Hepatocyte (in vitro differentiated cells): ENCODE measurements around the gene DTD1. TPM values are rescaled to one million over a fixed set of nuclear protein-coding genes. Genes with fewer than 3 reads are reported as not detected.
A peak's percentile ranks its signal among the peaks of the same experiment; 100 is the strongest.

Source experiments
- DNase-seq: peaks from one replicate; pipeline ENCODE4 v3.0.0-alpha.2; 2016; ENCODE audit warnings: low spot score
- H2AFZ ChIP-seq: fragments of 200-600 bp; sonication (generic); 2 replicates; pipeline ENCODE4 v1.6.0; 2016; ENCODE audit warnings: antibody characterized with exemption, mild to moderate bottlenecking
- H3K27ac ChIP-seq: fragments of 200-600 bp; sonication (generic); 2 replicates; pipeline ENCODE4 v1.5.1; 2016; ENCODE audit warnings: mild to moderate bottlenecking
- H3K27me3 ChIP-seq: fragments of 200-600 bp; sonication (generic); 2 replicates; pipeline ENCODE4 v1.6.1; 2016
- H3K36me3 ChIP-seq: fragments of 200-600 bp; sonication (generic); replicated peaks from 2 replicates; pipeline ENCODE4 v1.5.1; 2016; ENCODE audit warnings: low read depth; ENCODE audit not compliant: insufficient read depth
- H3K4me1 ChIP-seq: fragments of 200-600 bp; sonication (generic); 2 replicates; pipeline ENCODE4 v1.5.1; 2016; ENCODE audit warnings: mild to moderate bottlenecking, moderate library complexity; ENCODE audit not compliant: insufficient read depth
- H3K4me2 ChIP-seq: fragments of 200-600 bp; sonication (generic); 2 replicates; pipeline ENCODE4 v1.6.0; 2016
- H3K4me3 ChIP-seq: fragments of 200-600 bp; sonication (generic); 2 replicates; pipeline ENCODE4 v1.5.1; 2016; ENCODE audit warnings: mild to moderate bottlenecking
- H3K79me2 ChIP-seq: fragments of 200-600 bp; sonication (generic); 2 replicates; pipeline ENCODE4 v1.6.0; 2017; ENCODE audit warnings: mild to moderate bottlenecking
- H3K9me2 ChIP-seq: fragments of 200-600 bp; sonication (generic); replicated peaks from 2 replicates; pipeline ENCODE4 v1.6.0; 2017; ENCODE audit warnings: mild to moderate bottlenecking; ENCODE audit not compliant: insufficient read depth
- H3K9me3 ChIP-seq: fragments of 200-600 bp; sonication (generic); 2 replicates; pipeline ENCODE4 v1.5.1; 2016; ENCODE audit warnings: low read depth, mild to moderate bottlenecking
- H4K20me1 ChIP-seq: fragments of 200-600 bp; sonication (generic); 2 replicates; pipeline ENCODE4 v1.6.0; 2016; ENCODE audit warnings: mild to moderate bottlenecking; ENCODE audit not compliant: insufficient read depth, poor library complexity, severe bottlenecking
- CTCF ChIP-seq: fragments of 200-600 bp; sonication (generic); IDR thresholded peaks from 2 replicates; pipeline ENCODE4 v1.5.1; 2016; ENCODE audit warnings: antibody characterized with exemption, mild to moderate bottlenecking; ENCODE audit not compliant: poor library complexity
- EZH2 ChIP-seq: fragments of 200-600 bp; sonication (generic); IDR thresholded peaks from 2 replicates; pipeline ENCODE4 v1.6.1; 2016; ENCODE audit warnings: antibody characterized with exemption, mild to moderate bottlenecking, borderline replicate concordance
- EZH2phosphoT487 ChIP-seq: fragments of 200-600 bp; sonication (generic); IDR thresholded peaks from one replicate; pipeline ENCODE4 v1.6.1; 2018; ENCODE audit warnings: antibody characterized with exemption, mild to moderate bottlenecking, low read depth, moderate library complexity; ENCODE audit not compliant: unreplicated experiment, severe bottlenecking
- WGBS: methylation state at CpG from one replicate; pipeline ENCODE4 v1.1.6; 2016; ENCODE audit warnings: low lambda C conversion rate; ENCODE audit errors: missing lambda C conversion rate; 5-methylcytosine and 5-hydroxymethylcytosine counted together
- polyA plus RNA-seq: library from polyadenylated mRNA; unstranded; fragments of >200 nt; fragmentation: Nextera tagmentation; extraction: Ambion mirVana; gene quantifications from 2 replicates; pipeline ENCODE4 v1.2.1, GENCODE V29; 2016
- total RNA-seq: library from RNA; depleted of rRNA; stranded (reverse); fragments of >200 nt; gene quantifications from 2 replicates; pipeline ENCODE4 v1.2.3, GENCODE V29; 2014

The DTD1 gene
- total and polyA plus RNA-seq, 2 experiments from 2014 or later = 30.1 to 40.1 TPM

DNA sequence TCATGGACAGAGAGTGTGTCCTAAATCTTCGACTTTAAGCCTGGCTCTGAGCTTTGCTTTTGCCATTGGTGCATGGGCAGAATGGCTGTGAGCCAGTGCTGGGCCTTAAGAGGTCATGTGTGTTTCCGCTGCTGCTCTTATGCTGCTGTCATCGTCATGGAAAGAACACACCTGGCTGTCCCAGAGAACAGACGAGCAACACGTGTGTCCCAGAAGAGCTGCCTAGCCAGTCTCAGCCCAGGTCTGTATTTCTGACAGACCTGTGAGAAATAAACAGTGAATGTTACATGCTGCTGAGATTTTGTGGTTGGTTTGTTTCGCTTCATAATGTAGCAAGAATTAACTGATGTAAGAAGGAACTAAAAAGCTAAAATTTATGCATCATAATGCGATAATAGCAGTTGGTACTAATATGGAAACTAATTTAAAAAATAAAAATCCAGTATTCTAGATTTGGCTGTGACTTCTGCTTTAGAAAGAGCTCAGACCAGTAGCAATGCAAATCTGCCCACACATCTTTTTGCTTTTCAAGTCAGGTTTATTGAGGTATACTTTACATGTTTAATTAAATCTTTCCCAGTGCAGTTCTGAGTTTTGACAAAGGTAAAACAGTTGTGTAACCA is 214.3 kb downstream of the DTD1 start:
- 86% methylated on average over 7 of the region's 7 CpGs for WGBS
- no peak for DNase-seq
- Histone ChIP-seq H3K36me3 (no peaks in the 10 kb centered on the region), H3K4me3 (no peak overlapping the region), H2AFZ (no peak overlapping the region), H3K4me2 (no peak overlapping the region), H3K9me2 (no peaks in the 10 kb centered on the region), H3K9me3 (no peaks in the 10 kb centered on the region), H3K27me3 (no peaks in the 10 kb centered on the region), H3K4me1 (no peaks in the 10 kb centered on the region), H4K20me1 (no peaks in the 10 kb centered on the region), H3K79me2 (no peaks in the 10 kb centered on the region), H3K27ac (no peak overlapping the region)
- TF ChIP-seq CTCF (no peak), EZH2phosphoT487 (no peak), EZH2 (no peak)

DNA sequence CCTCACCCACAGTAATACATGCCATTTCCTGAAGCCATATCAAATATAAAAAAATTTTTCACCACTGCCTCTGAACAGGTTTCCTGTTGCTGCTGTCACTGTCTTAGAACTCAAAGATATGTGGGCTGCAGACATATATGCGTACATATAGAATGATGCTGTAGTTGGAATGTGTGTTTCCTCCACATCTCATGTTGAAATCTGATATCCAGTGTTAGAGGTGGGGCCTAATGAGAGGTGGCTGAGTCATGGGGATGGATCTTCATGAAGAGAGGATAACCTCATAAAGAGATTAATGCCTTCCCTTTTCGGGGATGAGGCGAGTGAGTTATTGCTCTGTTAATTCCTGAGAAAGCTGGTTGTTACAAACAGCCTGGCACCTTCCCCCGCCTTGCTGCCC is 218.0 kb downstream of the DTD1 start:
- H3K9me3 ChIP-seq = no peaks in the 10 kb centered on the region
- no peaks in the 10 kb centered on the region for H3K9me2 ChIP-seq
- no peak for TF ChIP-seq EZH2
- no peak for TF ChIP-seq CTCF
- no peak for TF ChIP-seq EZH2phosphoT487
- no peak overlapping the region for H3K27ac ChIP-seq
- no peaks in the 10 kb centered on the region for H3K36me3 ChIP-seq
- H4K20me1 ChIP-seq = no peaks in the 10 kb centered on the region
- no peak overlapping the region for H3K4me3 ChIP-seq
- WGBS = 53% methylated on average over 4 of the region's 4 CpGs
- H3K27me3 ChIP-seq = no peaks in the 10 kb centered on the region
- no peaks in the 10 kb centered on the region for H3K79me2 ChIP-seq
- no peaks in the 10 kb centered on the region for H3K4me1 ChIP-seq
- no peak overlapping the region for H2AFZ ChIP-seq
- DNase-seq = peak; percentile 13
- H3K4me2 ChIP-seq = no peak overlapping the region

DNA sequence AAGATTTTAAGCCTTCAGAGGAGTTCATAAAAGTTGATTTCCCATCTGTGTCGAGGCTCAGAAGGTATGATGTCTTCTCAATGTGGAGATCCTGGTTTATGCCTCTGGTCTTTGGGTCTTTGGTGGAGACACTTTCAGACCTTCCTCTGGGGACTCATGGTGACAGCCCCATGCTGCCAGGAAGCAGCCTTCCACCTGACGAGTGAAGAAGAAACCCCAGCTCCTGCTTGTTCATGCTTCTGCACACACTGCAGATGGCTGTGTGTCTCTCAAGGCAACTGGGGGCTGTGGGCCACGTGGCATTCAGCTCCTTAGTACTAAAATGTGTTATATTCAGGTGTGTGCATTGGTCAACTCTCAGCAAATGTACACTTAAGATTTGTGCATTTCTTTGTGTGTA is 220.9 kb downstream of the DTD1 start:
- no peaks in the 10 kb centered on the region for H4K20me1 ChIP-seq
- H3K36me3 ChIP-seq = no peaks in the 10 kb centered on the region
- no peak overlapping the region for H3K27ac ChIP-seq
- H3K9me3 ChIP-seq = no peaks in the 10 kb centered on the region
- 56% methylated on average over 3 of the region's 3 CpGs for WGBS
- H3K27me3 ChIP-seq = no peaks in the 10 kb centered on the region
- H3K4me1 ChIP-seq = no peaks in the 10 kb centered on the region
- H3K9me2 ChIP-seq = no peaks in the 10 kb centered on the region
- no peak overlapping the region for H2AFZ ChIP-seq
- H3K79me2 ChIP-seq = no peaks in the 10 kb centered on the region
- no peak overlapping the region for H3K4me3 ChIP-seq
- TF ChIP-seq CTCF (no peak), EZH2 (no peak), EZH2phosphoT487 (no peak)
- no peak for DNase-seq
- H3K4me2 ChIP-seq = no peak overlapping the region

DNA sequence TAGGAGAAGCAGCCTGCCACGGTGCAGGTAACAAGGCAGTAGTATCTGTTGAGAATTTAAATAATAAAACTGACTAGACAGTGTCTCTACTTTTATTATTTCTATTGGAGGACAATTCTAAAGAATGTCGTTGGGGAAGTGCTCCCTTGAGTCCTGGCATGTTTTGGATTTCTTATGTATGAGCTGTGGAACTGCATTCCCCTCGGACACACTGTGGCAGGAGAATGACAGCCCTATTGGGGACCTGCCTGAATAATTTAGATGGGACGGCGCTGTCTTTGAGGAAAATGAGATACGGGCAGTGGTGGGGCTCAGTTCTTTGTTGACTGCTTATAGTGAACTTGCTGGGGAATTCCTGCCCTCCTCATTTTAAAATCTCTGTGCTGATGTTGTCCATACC is 223.3 kb downstream of the DTD1 start:
- Histone ChIP-seq H3K4me1 (no peaks in the 10 kb centered on the region), H3K27me3 (no peaks in the 10 kb centered on the region), H3K4me2 (no peak overlapping the region), H3K79me2 (no peaks in the 10 kb centered on the region), H4K20me1 (no peaks in the 10 kb centered on the region), H3K36me3 (no peaks in the 10 kb centered on the region), H3K27ac (no peak overlapping the region), H3K9me3 (no peaks in the 10 kb centered on the region), H3K9me2 (no peaks in the 10 kb centered on the region), H2AFZ (no peak overlapping the region), H3K4me3 (no peak overlapping the region)
- no peak for DNase-seq
- 86% methylated on average over 6 of the region's 6 CpGs for WGBS
- TF ChIP-seq EZH2phosphoT487 = no peak
- no peak for TF ChIP-seq EZH2
- no peak for TF ChIP-seq CTCF
